ENCODE results near the gene SMO.

The SMO gene

GRCh38 chr7:129191272-129191671, 2.8 kb downstream of the SMO start:
- no peak for TF ChIP-seq TAF1 (IDR thresholded peaks at IDR 0.05; ENCODE audit: borderline replicate concordance, insufficient read depth, low read length)
- TF ChIP-seq REST (IDR thresholded peaks at IDR 0.05; ENCODE audit: insufficient read depth in 1 of 2, low read depth in 2 of 2, low read length in 2 of 2), result no peak
- TF ChIP-seq FOXP2 (optimal IDR thresholded peaks at IDR 0.05; ENCODE audit: borderline replicate concordance, extremely low read depth, extremely low read length, insufficient read depth), result no peak
- TF ChIP-seq POLR2AphosphoS5 (IDR thresholded peaks at IDR 0.05; ENCODE audit: low read depth, low read length), result no peak
- TF ChIP-seq SIN3A (IDR thresholded peaks at IDR 0.05; ENCODE audit: borderline replicate concordance, insufficient read depth, low read length), result no peak

GRCh38 chr7:129193892-129194291, 5.5 kb downstream of the SMO start:
- no peak for TF ChIP-seq SIN3A (IDR thresholded peaks at IDR 0.05; ENCODE audit: borderline replicate concordance, insufficient read depth, low read length)
- TF ChIP-seq POLR2AphosphoS5 (IDR thresholded peaks at IDR 0.05; ENCODE audit: low read depth, low read length), result no peak
- no peak for TF ChIP-seq TAF1 (IDR thresholded peaks at IDR 0.05; ENCODE audit: borderline replicate concordance, insufficient read depth, low read length)
- TF ChIP-seq REST (IDR thresholded peaks at IDR 0.05; ENCODE audit: insufficient read depth in 1 of 2, low read depth in 2 of 2, low read length in 2 of 2), result no peak
- TF ChIP-seq FOXP2 (optimal IDR thresholded peaks at IDR 0.05; ENCODE audit: borderline replicate concordance, extremely low read depth, extremely low read length, insufficient read depth), result no peak

GRCh38 chr7:129197771-129198170, 9.3 kb downstream of the SMO start:
- TF ChIP-seq SIN3A (IDR thresholded peaks at IDR 0.05; ENCODE audit: borderline replicate concordance, insufficient read depth, low read length) (no peak), POLR2AphosphoS5 (IDR thresholded peaks at IDR 0.05; ENCODE audit: low read depth, low read length) (no peak), FOXP2 (optimal IDR thresholded peaks at IDR 0.05; ENCODE audit: borderline replicate concordance, extremely low read depth, extremely low read length, insufficient read depth) (no peak), TAF1 (IDR thresholded peaks at IDR 0.05; ENCODE audit: borderline replicate concordance, insufficient read depth, low read length) (no peak), REST (IDR thresholded peaks at IDR 0.05; ENCODE audit: insufficient read depth in 1 of 2, low read depth in 2 of 2, low read length in 2 of 2) (no peak)

- TF ChIP-seq REST (IDR thresholded peaks at IDR 0.05; ENCODE audit: insufficient read depth in 1 of 2, low read depth in 2 of 2, low read length in 2 of 2) (no peak), TAF1 (IDR thresholded peaks at IDR 0.05; ENCODE audit: borderline replicate concordance, insufficient read depth, low read length) (no peak), FOXP2 (optimal IDR thresholded peaks at IDR 0.05; ENCODE audit: borderline replicate concordance, extremely low read depth, extremely low read length, insufficient read depth) (no peak), SIN3A (IDR thresholded peaks at IDR 0.05; ENCODE audit: borderline replicate concordance, insufficient read depth, low read length) (no peak), POLR2AphosphoS5 (IDR thresholded peaks at IDR 0.05; ENCODE audit: low read depth, low read length) (no peak)
Measured at GRCh38 chr7:129199406-129199805, 11.0 kb downstream of the SMO start.

All from PFSK-1 (cell line).